Adrenal gland (tissue), 5 donors: ENCODE results near the gene CSH2.

Source experiments
- CTCF ChIP-seq, 6 experiments: fragments of 450-650 bp in 4 of 6; fragments of 200-600 bp in 2 of 6; sonication (generic) in 1 of 6; IDR thresholded peaks; 1 replicate in 5 of 6; 2 replicates in 1 of 6; pipeline versions ENCODE4 v1.5.1 to v1.8.0; 2016 to 2021; ENCODE audit warnings: antibody characterized with exemption in 6 of 6, mild to moderate bottlenecking in 2 of 6, moderate library complexity in 1 of 6
- POLR2A ChIP-seq, 2 donors: fragments of 450-650 bp; IDR thresholded peaks; one replicate each; pipeline ENCODE4 v1.6.1; 2017; ENCODE audit warnings: antibody characterized with exemption in 2 of 2, mild to moderate bottlenecking in 2 of 2, moderate library complexity in 1 of 2
- donor health status: DM: no; HTN: no; CAD: no.

GRCh38 chr17:63859257-63859656 lies 14.2 kb downstream of the CSH2 start:
- TF ChIP-seq CTCF (IDR thresholded peaks at IDR 0.05), result no peak
- no peak for TF ChIP-seq POLR2A (IDR thresholded peaks at IDR 0.05)
